ENCODE results near the gene ASGR2.

- no peak for TF ChIP-seq CTCF (IDR thresholded peaks at IDR 0.05; ENCODE audit: poor library complexity, severe bottlenecking)
- no peak for TF ChIP-seq POLR2AphosphoS5 (IDR thresholded peaks at IDR 0.05)
- no peak for TF ChIP-seq EP300 (conservative IDR thresholded peaks at IDR 0.05; ENCODE audit: poor library complexity, severe bottlenecking)
- TF ChIP-seq EZH2 (IDR thresholded peaks at IDR 0.05; ENCODE audit: borderline replicate concordance, insufficient read depth, low read length, poor library complexity, severe bottlenecking) = no peak
- TF ChIP-seq RAD21 (conservative IDR thresholded peaks at IDR 0.05) = no peak
Observed at GRCh38 chr17:7130621-7131422, 16.2 kb upstream of the ASGR2 start.
